T-helper 2 cell treated with Interferon-gamma antibody and Interleukin-4, amounts not matched to agents 5 μg/mL and 100 μg/mL, for 36 hours (primary cell): ENCODE measurements around the gene IL36G.

Experiments
- DNase-seq: peaks from one replicate; pipeline ENCODE4 v3.0.0; 2021; ENCODE audit warnings: low spot score
- H3K27ac Mint-ChIP-seq: one replicate; pipeline ENCODE4 v1.8.0; 2021; ENCODE audit warnings: mild to moderate bottlenecking, mixed read lengths
- H3K27me3 Mint-ChIP-seq: one replicate; pipeline ENCODE4 v1.8.0; 2021; ENCODE audit warnings: low read depth, mixed read lengths
- H3K36me3 Mint-ChIP-seq: one replicate; pipeline ENCODE4 v1.8.0; 2021; ENCODE audit warnings: low read depth, mixed read lengths
- H3K4me1 Mint-ChIP-seq: one replicate; pipeline ENCODE4 v1.8.0; 2021; ENCODE audit warnings: low read depth, mixed read lengths
- H3K4me3 Mint-ChIP-seq: one replicate; pipeline ENCODE4 v1.8.0; 2022; ENCODE audit warnings: mild to moderate bottlenecking, moderate library complexity, mixed read lengths
- H3K9me3 Mint-ChIP-seq: one replicate; pipeline ENCODE4 v1.8.0; 2021; ENCODE audit warnings: mixed read lengths

IL36G gene

GRCh38 chr2:113015042-113015441, 37.2 kb downstream of the IL36G start:
- peaks cover 31% of the 10 kb centered on the region for H3K27me3 Mint-ChIP-seq
- no peak overlapping the region for H3K4me3 Mint-ChIP-seq
- H3K36me3 Mint-ChIP-seq = peaks cover 3% of the 10 kb centered on the region
- H3K9me3 Mint-ChIP-seq = peaks cover 11% of the 10 kb centered on the region
- no peak overlapping the region for H3K27ac Mint-ChIP-seq
- no peak for DNase-seq
- H3K4me1 Mint-ChIP-seq = peaks cover 8% of the 10 kb centered on the region

- peaks cover 11% of the 10 kb centered on the region for H3K9me3 Mint-ChIP-seq
Observed at GRCh38 chr2:113015655-113016054, 37.8 kb downstream of the IL36G start.

GRCh38 chr2:113018509-113018908, 40.7 kb downstream of the IL36G start:
- Mint-ChIP-seq H3K4me1 (no peaks in the 10 kb centered on the region), H3K9me3 (peaks cover 6% of the 10 kb centered on the region), H3K27ac (no peak overlapping the region), H3K27me3 (peaks cover 36% of the 10 kb centered on the region), H3K4me3 (no peak overlapping the region), H3K36me3 (peaks cover 1% of the 10 kb centered on the region)
- no peak for DNase-seq

More at GRCh38 chr2:113015655-113016054, 37.8 kb downstream of the IL36G start:
- peaks cover 3% of the 10 kb centered on the region for H3K36me3 Mint-ChIP-seq
- no peak overlapping the region for H3K27ac Mint-ChIP-seq
- H3K27me3 Mint-ChIP-seq = peaks cover 31% of the 10 kb centered on the region
- peaks cover 6% of the 10 kb centered on the region for H3K4me1 Mint-ChIP-seq
- H3K4me3 Mint-ChIP-seq = no peak overlapping the region
- DNase-seq = no peak

- no peak overlapping the region for H3K4me3 Mint-ChIP-seq
- H3K27me3 Mint-ChIP-seq = peaks cover 51% of the 10 kb centered on the region
- DNase-seq = no peak
- peaks cover 6% of the 10 kb centered on the region for H3K9me3 Mint-ChIP-seq
- no peak overlapping the region for H3K27ac Mint-ChIP-seq
- H3K36me3 Mint-ChIP-seq = no peaks in the 10 kb centered on the region
- H3K4me1 Mint-ChIP-seq = no peaks in the 10 kb centered on the region
Observed at GRCh38 chr2:113021312-113021711, 43.5 kb downstream of the IL36G start.

- Mint-ChIP-seq H3K27me3 (peaks cover 51% of the 10 kb centered on the region), H3K36me3 (no peaks in the 10 kb centered on the region), H3K4me1 (no peaks in the 10 kb centered on the region), H3K9me3 (no peaks in the 10 kb centered on the region), H3K4me3 (no peak overlapping the region), H3K27ac (no peak overlapping the region)
- no peak for DNase-seq
Observed at GRCh38 chr2:113024764-113025163, 47.0 kb downstream of the IL36G start.

- Mint-ChIP-seq H3K4me3 (no peak overlapping the region), H3K27me3 (peaks cover 56% of the 10 kb centered on the region), H3K4me1 (no peaks in the 10 kb centered on the region), H3K9me3 (no peaks in the 10 kb centered on the region), H3K36me3 (no peaks in the 10 kb centered on the region), H3K27ac (no peak overlapping the region)
- DNase-seq = no peak
Observed at GRCh38 chr2:113025737-113026136, 47.9 kb downstream of the IL36G start.

- Mint-ChIP-seq H3K36me3 (no peaks in the 10 kb centered on the region), H3K27me3 (peaks cover 48% of the 10 kb centered on the region), H3K27ac (no peak overlapping the region), H3K4me3 (no peak overlapping the region), H3K9me3 (no peaks in the 10 kb centered on the region), H3K4me1 (no peaks in the 10 kb centered on the region)
- no peak for DNase-seq
Observed at GRCh38 chr2:113027691-113028090, 49.9 kb downstream of the IL36G start.

GRCh38 chr2:113028112-113028511, 50.3 kb downstream of the IL36G start:
- DNase-seq = no peak
- Mint-ChIP-seq H3K36me3 (no peaks in the 10 kb centered on the region), H3K27ac (no peak overlapping the region), H3K4me3 (no peak overlapping the region), H3K27me3 (peaks cover 48% of the 10 kb centered on the region), H3K4me1 (no peaks in the 10 kb centered on the region), H3K9me3 (no peaks in the 10 kb centered on the region)

GRCh38 chr2:113032737-113033136, 54.9 kb downstream of the IL36G start:
- no peaks in the 10 kb centered on the region for H3K36me3 Mint-ChIP-seq
- no peak for DNase-seq
- no peak overlapping the region for H3K27ac Mint-ChIP-seq
- H3K9me3 Mint-ChIP-seq = no peaks in the 10 kb centered on the region
- no peak overlapping the region for H3K4me3 Mint-ChIP-seq
- H3K27me3 Mint-ChIP-seq = peaks cover 29% of the 10 kb centered on the region
- H3K4me1 Mint-ChIP-seq = no peaks in the 10 kb centered on the region

- no peaks in the 10 kb centered on the region for H3K36me3 Mint-ChIP-seq
- no peaks in the 10 kb centered on the region for H3K9me3 Mint-ChIP-seq
- no peaks in the 10 kb centered on the region for H3K4me1 Mint-ChIP-seq
- H3K4me3 Mint-ChIP-seq = no peak overlapping the region
- H3K27ac Mint-ChIP-seq = no peak overlapping the region
- peaks cover 27% of the 10 kb centered on the region for H3K27me3 Mint-ChIP-seq
- DNase-seq = no peak
Observed at GRCh38 chr2:113034016-113034415, 56.2 kb downstream of the IL36G start.
